Endothelial cell (in vitro differentiated cells): ENCODE results near the gene YJEFN3. TPM values are rescaled to one million over a fixed set of nuclear protein-coding genes. Genes with fewer than 3 reads are reported as not detected.

Experiments
- DNase-seq: peaks from one replicate; pipeline ENCODE4 v3.0.0; 2021; ENCODE audit warnings: low spot score
- H3K27ac Mint-ChIP-seq: one replicate; pipeline ENCODE4 v1.8.0; 2021; ENCODE audit warnings: mixed read lengths, inconsistent platforms; ENCODE audit not compliant: unreplicated experiment
- H3K27me3 Mint-ChIP-seq: one replicate; pipeline ENCODE4 v1.8.0; 2021; ENCODE audit warnings: mild to moderate bottlenecking, moderate library complexity, mixed read lengths, inconsistent platforms; ENCODE audit not compliant: unreplicated experiment
- H3K36me3 Mint-ChIP-seq: one replicate; pipeline ENCODE4 v1.8.0; 2021; ENCODE audit warnings: mild to moderate bottlenecking, low read depth, mixed read lengths, inconsistent platforms; ENCODE audit not compliant: unreplicated experiment
- H3K4me1 Mint-ChIP-seq: one replicate; pipeline ENCODE4 v1.8.0; 2021; ENCODE audit warnings: mild to moderate bottlenecking, mixed read lengths, inconsistent platforms; ENCODE audit not compliant: unreplicated experiment
- H3K4me3 Mint-ChIP-seq: one replicate; pipeline ENCODE4 v1.8.0; 2021; ENCODE audit warnings: mild to moderate bottlenecking, mixed read lengths, inconsistent platforms; ENCODE audit not compliant: unreplicated experiment
- H3K9me3 Mint-ChIP-seq: one replicate; pipeline ENCODE4 v1.8.0; 2021; ENCODE audit warnings: mixed read lengths, inconsistent platforms; ENCODE audit not compliant: unreplicated experiment
- total RNA-seq: library from RNA; stranded (reverse); fragmentation: NEBNext Ultra II Directional; extraction: Animal tissue kit (Norgen Biotek cat#: 25700); gene quantifications from one replicate; pipeline ENCODE4 v1.2.1, GENCODE V29; 2021; ENCODE audit not compliant: unreplicated experiment
- TF ChIP-seq, protein P1 (sequence below): fragments of 200-600 bp; sonication (generic); IDR thresholded peaks from one replicate; pipeline ENCODE4 v1.5.0; 2021; ENCODE audit warnings: antibody characterized with exemption; ENCODE audit not compliant: unreplicated experiment

The YJEFN3 gene
- total RNA-seq, 1 donor from 2014 or later = 5.2 TPM

- no peak overlapping the region for H3K27ac Mint-ChIP-seq
- no peaks in the 10 kb centered on the region for H3K9me3 Mint-ChIP-seq
- peaks cover 6% of the 10 kb centered on the region for H3K27me3 Mint-ChIP-seq
- DNase-seq = no peak
- peaks cover 4% of the 10 kb centered on the region for H3K36me3 Mint-ChIP-seq
- H3K4me1 Mint-ChIP-seq = no peaks in the 10 kb centered on the region
- TF ChIP-seq, protein P1, sequence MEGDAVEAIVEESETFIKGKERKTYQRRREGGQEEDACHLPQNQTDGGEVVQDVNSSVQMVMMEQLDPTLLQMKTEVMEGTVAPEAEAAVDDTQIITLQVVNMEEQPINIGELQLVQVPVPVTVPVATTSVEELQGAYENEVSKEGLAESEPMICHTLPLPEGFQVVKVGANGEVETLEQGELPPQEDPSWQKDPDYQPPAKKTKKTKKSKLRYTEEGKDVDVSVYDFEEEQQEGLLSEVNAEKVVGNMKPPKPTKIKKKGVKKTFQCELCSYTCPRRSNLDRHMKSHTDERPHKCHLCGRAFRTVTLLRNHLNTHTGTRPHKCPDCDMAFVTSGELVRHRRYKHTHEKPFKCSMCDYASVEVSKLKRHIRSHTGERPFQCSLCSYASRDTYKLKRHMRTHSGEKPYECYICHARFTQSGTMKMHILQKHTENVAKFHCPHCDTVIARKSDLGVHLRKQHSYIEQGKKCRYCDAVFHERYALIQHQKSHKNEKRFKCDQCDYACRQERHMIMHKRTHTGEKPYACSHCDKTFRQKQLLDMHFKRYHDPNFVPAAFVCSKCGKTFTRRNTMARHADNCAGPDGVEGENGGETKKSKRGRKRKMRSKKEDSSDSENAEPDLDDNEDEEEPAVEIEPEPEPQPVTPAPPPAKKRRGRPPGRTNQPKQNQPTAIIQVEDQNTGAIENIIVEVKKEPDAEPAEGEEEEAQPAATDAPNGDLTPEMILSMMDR = no peak
- H3K4me3 Mint-ChIP-seq = no peak overlapping the region
Observed at GRCh38 chr19:19546751-19547162, 18.0 kb downstream of the YJEFN3 start.

- H3K27ac Mint-ChIP-seq = no peak overlapping the region
- no peaks in the 10 kb centered on the region for H3K9me3 Mint-ChIP-seq
- peaks cover 6% of the 10 kb centered on the region for H3K27me3 Mint-ChIP-seq
- DNase-seq = no peak
- TF ChIP-seq, protein P1 = no peak
- no peak overlapping the region for H3K4me3 Mint-ChIP-seq
- H3K4me1 Mint-ChIP-seq = no peaks in the 10 kb centered on the region
- H3K36me3 Mint-ChIP-seq = peaks cover 4% of the 10 kb centered on the region
Observed at GRCh38 chr19:19547674-19548336, 19.1 kb downstream of the YJEFN3 start.

GRCh38 chr19:19548915-19549759 lies 20.4 kb downstream of the YJEFN3 start:
- Mint-ChIP-seq H3K27ac (no peak overlapping the region), H3K9me3 (no peaks in the 10 kb centered on the region), H3K4me3 (no peak overlapping the region), H3K27me3 (peaks cover 10% of the 10 kb centered on the region), H3K36me3 (peaks cover 4% of the 10 kb centered on the region), H3K4me1 (no peaks in the 10 kb centered on the region)
- DNase-seq = no peak
- TF ChIP-seq, protein P1 = no peak

- Mint-ChIP-seq H3K27me3 (peaks cover 10% of the 10 kb centered on the region), H3K4me3 (no peak overlapping the region), H3K36me3 (peaks cover 4% of the 10 kb centered on the region), H3K27ac (no peak overlapping the region), H3K9me3 (no peaks in the 10 kb centered on the region), H3K4me1 (no peaks in the 10 kb centered on the region)
- no peak for DNase-seq
- TF ChIP-seq, protein P1 = no peak
Observed at GRCh38 chr19:19549804-19550464, 21.2 kb downstream of the YJEFN3 start.
